GF-D8 (cell line): ENCODE data around the gene MAN2B2.
"Not testable (repeated sequence)": the region's sequence is repeated elsewhere in the genome, so short reads cannot be mapped to it uniquely, and the experiment has no call there.

ENCODE experiments used
- DNase-seq: peaks from one replicate; lab custom pipeline; 2025; lab: John Stamatoyannopoulos, UW

Gene MAN2B2

DNA sequence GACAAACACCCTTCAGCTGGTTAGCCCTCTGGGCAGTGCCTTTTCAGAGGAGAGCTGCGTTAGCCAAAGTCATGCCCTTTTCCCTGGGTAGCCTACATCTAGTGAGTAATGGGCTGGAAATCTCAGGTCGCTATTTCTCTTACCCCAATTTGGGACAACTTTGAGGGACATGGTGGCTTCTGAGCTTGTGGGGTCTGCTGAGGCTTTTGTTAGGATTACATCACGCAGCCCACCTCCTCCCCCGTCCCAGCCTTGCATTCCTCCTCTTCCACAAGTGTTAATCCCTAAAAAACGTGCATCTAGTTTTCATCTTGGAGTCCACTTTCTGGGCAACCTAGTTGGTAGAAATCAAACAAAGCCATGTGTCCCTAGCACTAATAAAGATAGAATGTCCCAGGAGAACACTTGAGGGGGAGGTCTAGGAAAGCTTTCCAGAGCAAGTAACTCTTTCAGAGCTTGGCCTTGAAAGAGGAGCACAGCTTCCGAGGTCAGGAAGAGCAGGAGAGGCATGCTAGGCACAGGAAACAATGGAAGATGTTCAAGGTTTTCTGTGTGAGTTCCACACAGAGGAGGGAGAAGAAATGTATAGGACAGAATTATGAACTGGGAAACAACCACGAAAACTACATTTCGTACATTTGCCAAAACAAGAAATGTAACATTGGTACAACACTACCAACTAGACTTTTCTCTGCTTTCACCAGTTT lies 68.3 kb downstream of the MAN2B2 start:
- no peak for DNase-seq

DNA sequence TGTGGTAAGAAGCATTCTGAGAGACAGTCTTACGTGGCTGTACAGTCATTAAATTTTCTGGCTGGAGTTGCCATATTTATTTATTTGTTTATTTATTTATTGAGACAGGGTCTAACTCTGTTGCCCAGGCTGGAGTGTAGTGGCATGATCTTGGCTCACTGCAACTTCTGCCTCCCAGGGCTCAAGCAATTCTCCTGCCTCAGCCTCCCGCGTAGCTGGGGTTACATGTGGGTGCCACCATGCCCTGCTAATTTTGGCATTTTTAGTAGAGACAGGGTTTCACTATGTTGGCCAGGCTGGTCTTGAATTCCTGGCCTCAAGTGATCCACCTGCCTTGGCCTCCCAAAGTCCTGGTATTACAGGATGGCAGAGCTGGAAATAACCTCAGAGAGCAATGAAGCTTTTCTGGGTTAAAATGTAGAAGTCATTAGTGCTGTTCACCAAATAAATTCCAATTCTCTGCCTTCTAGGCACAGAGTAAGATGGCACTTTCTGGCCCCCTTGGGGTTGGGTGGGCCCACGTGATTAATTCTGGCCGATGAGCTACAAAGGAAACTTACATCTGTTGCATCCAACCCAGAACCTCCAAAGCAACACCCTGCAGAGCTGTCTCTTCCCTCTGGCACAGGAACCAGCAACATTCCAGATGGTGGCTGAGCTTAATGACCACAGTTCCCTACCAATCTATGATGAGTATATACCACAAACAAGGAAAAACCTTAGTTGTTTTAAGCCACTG lies 70.0 kb downstream of the MAN2B2 start:
- no peak for DNase-seq

DNA sequence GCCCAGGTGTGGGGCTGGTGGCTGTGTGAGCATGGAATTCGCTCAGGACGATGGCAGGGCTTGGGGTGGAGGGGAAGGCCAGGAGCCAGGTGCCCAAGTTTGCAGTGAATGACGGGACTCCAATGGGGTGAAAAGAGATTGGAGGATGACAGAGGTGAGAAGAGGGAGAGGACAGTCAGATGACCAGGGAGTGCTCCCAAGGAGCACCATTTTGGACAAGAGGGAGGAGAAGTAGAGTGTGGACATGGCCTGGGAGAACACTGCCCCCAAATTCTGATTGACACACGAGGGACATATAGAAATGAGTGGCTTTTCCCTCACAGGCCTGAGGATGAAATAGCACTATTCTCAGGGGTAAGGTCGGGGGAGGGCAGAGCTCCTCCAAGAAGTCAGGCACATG lies 72.2 kb downstream of the MAN2B2 start:
- DNase-seq = no peak

- no peak for DNase-seq
These were observed 72.7 kb downstream of the MAN2B2 start for GRCh38 chr4:6647582-6648230.

GRCh38 chr4:6649216-6649615 lies 74.2 kb downstream of the MAN2B2 start:
- no peak for DNase-seq

DNA sequence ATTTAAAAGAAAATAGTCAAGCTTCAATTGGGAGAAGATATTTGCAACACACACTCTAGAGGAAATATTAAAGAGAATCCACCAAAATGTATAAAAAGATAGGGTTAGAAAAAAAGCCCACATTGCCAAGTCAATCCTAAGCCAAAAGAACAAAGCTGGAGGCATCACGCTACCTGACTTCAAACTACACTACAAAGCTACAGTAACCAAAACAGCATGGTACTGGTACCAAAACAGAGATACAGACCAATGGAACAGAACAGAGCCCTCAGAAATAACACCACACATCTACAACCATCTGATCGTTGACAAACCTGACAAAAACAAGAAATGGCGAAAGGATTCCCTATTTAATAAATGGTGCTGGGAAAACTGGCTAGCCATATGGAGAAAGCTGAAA lies 79.2 kb downstream of the MAN2B2 start:
- not testable (repeated sequence) for DNase-seq

- DNase-seq = not testable (repeated sequence)
These were observed 80.3 kb downstream of the MAN2B2 start for GRCh38 chr4:6655291-6655690.

DNA sequence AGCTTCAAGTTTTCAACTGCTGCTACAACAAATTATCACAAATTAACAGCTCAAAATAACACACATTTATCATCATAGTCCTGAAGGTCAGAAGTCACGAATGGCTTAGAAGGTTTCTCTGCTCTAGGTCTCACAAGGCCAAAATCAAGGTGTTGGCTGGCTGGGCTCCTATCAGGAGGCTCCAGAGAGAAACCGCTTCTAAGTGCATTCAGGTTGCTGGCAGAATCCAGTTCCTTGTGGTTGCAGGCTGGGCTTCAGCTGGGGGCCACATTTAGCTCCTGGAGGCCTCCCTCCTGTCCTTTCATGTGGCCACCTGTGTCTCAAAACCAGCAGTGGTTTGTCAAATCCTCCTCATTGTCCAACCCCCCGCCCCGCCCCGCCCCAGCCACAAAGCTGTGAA lies 80.9 kb downstream of the MAN2B2 start:
- no peak for DNase-seq

DNA sequence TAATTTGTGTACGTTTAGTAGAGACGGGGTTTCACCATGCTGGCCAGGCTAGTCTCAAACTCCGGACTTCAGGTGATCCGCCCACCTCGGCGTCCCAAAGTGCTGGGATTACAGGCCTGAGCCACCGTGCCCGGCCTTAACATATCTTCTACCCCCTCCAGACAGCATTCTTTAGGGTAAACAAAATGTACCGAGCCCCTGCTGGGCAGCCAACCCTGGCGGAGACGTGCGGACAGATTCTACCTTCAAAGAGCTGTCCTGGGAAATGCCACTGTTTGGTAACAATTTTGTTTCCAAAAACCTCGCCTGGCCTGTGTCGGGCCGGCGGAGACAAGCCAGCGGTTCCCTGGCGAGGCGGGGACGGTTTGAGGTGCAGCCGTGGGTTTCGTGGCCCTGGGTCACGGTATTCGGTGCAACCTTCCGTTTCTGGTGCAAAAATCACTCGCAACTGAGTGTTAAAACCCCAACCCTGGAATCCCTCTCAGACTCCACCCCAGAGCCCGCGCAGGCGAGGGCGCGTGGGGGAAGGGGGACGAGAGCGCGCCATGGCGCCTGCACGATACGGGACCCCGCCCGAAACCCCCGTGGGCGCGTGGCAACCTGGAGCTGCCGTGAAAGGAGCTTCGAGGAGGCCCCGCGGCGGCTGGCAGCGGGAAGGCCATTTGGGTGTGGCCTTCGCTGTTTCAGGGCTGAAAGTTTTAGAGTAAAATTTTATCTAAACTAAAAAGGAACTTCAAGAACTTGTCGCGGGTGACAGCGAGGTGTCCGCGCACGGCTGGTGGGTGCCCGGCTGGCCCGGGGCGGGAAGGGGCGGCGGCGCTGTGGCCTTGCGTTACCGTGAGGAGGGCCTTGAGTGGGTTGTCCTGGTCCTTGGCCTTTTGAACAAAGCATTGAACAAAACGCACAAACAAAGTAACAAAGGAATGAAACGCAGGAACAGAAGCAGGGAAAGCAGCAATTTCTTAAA lies 82.5 kb downstream of the MAN2B2 start:
- DNase-seq = no peak

DNA sequence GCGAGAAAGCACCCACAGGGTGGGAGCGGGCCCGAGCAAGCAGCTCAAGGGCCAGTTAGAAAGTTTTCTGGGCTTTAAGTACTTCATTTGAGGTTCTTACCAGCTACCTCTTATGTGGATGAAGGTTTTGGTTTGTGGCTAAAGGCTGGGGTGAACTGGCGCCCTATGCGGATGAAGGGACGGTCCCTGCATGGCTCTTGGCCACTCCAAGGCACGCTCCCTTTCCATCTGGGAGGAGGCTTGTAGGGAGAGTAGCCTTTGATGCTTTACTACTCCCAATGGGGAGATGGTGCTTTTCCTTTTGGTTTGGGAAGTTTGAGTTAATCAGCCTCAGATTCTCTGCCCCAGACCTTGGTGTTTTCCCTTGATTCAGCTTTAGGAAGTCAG lies 83.2 kb downstream of the MAN2B2 start:
- no peak for DNase-seq

DNA sequence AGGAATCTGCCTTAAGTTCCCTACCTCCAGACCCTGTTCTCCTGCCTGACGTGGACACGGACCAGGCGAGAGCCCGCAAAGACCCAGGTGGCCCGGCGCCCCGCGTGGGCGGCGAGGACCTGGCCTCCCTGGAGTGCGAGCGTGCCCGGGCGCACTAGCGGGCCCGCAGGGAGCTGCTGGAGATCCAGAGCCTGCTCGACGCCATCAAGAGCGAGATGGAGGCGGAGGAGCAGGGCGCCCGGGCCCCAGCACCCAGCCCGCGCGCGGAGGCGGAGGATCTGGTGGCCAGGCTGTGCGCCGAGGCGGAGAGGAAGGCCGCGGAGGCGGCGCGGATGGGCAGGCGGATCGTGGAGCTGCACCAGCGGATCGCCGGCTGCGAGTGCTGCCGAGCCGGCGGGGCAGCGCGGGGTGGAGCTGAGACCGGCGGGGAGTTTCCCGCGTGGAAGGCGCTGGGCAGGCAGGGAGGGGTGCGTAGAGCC lies 83.6 kb downstream of the MAN2B2 start:
- DNase-seq = no peak

- DNase-seq = no peak
These were observed 84.9 kb downstream of the MAN2B2 start for GRCh38 chr4:6659897-6660296.

GRCh38 chr4:6660430-6660829 lies 85.4 kb downstream of the MAN2B2 start:
- no peak for DNase-seq

DNA sequence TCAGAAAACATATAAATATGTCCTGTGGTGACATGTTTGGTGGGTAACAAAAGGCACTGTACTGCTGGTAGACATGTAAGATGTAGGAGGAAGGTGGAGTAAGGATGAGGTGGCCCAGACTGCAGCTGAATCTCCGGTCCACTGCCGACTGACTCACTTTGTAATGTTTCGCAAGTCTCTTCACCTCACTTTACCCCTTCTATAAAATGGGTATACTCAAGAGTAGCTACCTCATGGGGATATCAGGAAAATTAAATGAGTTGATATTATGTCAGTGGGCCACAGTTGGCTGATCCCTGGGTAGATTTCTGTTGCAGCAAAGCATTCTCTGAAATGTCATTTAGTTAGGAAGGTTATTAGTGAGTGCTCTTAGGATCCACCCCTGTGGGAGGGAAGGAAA lies 87.6 kb downstream of the MAN2B2 start:
- no peak for DNase-seq

GRCh38 chr4:6663596-6664393 lies 88.8 kb downstream of the MAN2B2 start:
- no peak for DNase-seq

- no peak for DNase-seq
These were observed 90.3 kb downstream of the MAN2B2 start for GRCh38 chr4:6665320-6665654.

DNA sequence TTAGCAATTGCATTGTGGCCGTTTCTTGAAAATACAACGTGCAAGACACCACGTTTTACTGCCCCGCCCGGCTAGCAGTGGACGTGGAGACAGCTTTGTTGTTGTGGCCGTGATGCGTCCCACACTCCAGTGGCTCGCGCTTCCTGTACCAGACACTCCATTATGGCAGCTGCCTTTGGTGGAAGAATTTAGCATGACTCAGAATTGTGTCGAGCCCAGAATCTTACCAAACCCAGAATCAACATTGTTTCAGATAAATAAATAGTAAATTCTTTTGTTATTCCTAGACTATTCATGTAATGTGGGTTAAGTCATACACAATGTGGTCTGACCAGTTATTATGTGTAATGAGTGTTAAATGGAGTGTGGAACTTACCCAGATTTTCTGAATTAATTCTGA lies 93.4 kb downstream of the MAN2B2 start:
- no peak for DNase-seq

- no peak for DNase-seq
These were observed 96.7 kb downstream of the MAN2B2 start for GRCh38 chr4:6671648-6672047.

DNA sequence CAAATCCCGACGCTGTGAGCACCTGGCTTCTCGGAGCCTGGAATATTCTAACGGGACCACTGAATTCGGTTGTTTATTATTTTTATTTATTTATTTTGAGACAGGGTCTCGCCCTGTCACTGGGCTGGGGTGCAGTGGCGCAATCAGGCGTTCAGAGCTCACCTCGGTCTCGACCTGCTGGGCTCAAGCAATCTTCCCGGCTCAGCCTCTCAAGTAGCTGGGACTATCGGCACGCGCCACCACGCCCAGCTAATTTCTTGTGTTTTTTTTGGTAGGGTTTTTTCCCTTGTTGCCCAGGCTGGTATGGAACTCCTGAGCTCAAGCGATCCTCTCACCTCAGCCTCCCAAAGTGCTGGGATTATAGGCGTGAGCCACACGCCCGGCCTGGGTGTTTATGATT lies 97.1 kb downstream of the MAN2B2 start:
- no peak for DNase-seq

- not testable (repeated sequence) for DNase-seq
These were observed 97.7 kb downstream of the MAN2B2 start for GRCh38 chr4:6672541-6673190.
